Loucy (cell line): Measurements from ENCODE around the gene TTYH3.
"Not testable (repeated sequence)": the region's sequence is repeated elsewhere in the genome, so short reads cannot be mapped to it uniquely, and the experiment has no call there.

Experiments
- H2AFZ ChIP-seq: fragments of 200-600 bp; sonication (generic); 2 replicates; pipeline ENCODE4 v1.6.0; 2016; ENCODE audit warnings: antibody characterized with exemption, mild to moderate bottlenecking, low read length, moderate library complexity
- H3F3A ChIP-seq: fragments of 200-600 bp; 2 replicates; pipeline ENCODE4 v1.6.0; 2016; ENCODE audit warnings: antibody characterized with exemption, low read depth, mild to moderate bottlenecking
- H3K27me3 ChIP-seq: fragments of 200-600 bp; sonication (generic); 2 replicates; pipeline ENCODE4 v1.6.1; 2014; ENCODE audit warnings: low read length, mild to moderate bottlenecking; ENCODE audit not compliant: insufficient read depth, poor library complexity, severe bottlenecking
- H3K36me3 ChIP-seq: fragments of 200-600 bp; sonication (generic); 2 replicates; pipeline ENCODE4 v1.6.1; 2016; ENCODE audit warnings: low read length; ENCODE audit not compliant: insufficient read depth
- H3K4me1 ChIP-seq: fragments of 200-600 bp; sonication (generic); 2 replicates; pipeline ENCODE4 v1.5.1; 2014; ENCODE audit warnings: low read length, mild to moderate bottlenecking; ENCODE audit not compliant: insufficient read depth, poor library complexity, severe bottlenecking
- H3K4me2 ChIP-seq: fragments of 200-600 bp; sonication (generic); 2 replicates; pipeline ENCODE4 v1.6.0; 2014; ENCODE audit warnings: antibody characterized with exemption, low read length, low read depth, mild to moderate bottlenecking; ENCODE audit not compliant: poor library complexity, severe bottlenecking
- H3K4me3 ChIP-seq: fragments of 200-600 bp; sonication (generic); 2 replicates; pipeline ENCODE4 v1.5.1; 2014; ENCODE audit warnings: low read length, mild to moderate bottlenecking, mixed read lengths; ENCODE audit not compliant: poor library complexity, severe bottlenecking
- H3K79me2 ChIP-seq: fragments of 200-600 bp; sonication (generic); 2 replicates; pipeline ENCODE4 v1.6.1; 2014; ENCODE audit warnings: low read length; ENCODE audit not compliant: insufficient read depth
- H3K9ac ChIP-seq: fragments of 200-600 bp; sonication (generic); 2 replicates; pipeline ENCODE4 v1.6.0; 2014; ENCODE audit warnings: mild to moderate bottlenecking, low read depth, low read length, moderate library complexity; ENCODE audit not compliant: poor library complexity, severe bottlenecking
- H3K9me2 ChIP-seq: fragments of 200-600 bp; sonication (generic); replicated peaks from 2 replicates; pipeline ENCODE4 v1.6.1; 2016; ENCODE audit warnings: low read depth, low read length, mixed read lengths
- H3K9me3 ChIP-seq: fragments of 200-600 bp; sonication (generic); 2 replicates; pipeline ENCODE4 v1.6.1; 2014; ENCODE audit warnings: mild to moderate bottlenecking, antibody characterized with exemption, low read length, low read depth; ENCODE audit not compliant: insufficient read depth
- H4K20me1 ChIP-seq: fragments of 200-600 bp; sonication (generic); 2 replicates; pipeline ENCODE4 v1.6.0; 2014; ENCODE audit warnings: antibody characterized with exemption, low read length, mild to moderate bottlenecking; ENCODE audit not compliant: insufficient read depth, poor library complexity, severe bottlenecking
- EZH2phosphoT487 ChIP-seq: fragments of 200-600 bp; IDR thresholded peaks from 2 replicates; pipeline ENCODE4 v1.6.1; 2018; ENCODE audit warnings: antibody characterized with exemption, mild to moderate bottlenecking, moderate library complexity, borderline replicate concordance
- TF ChIP-seq, protein P1 (sequence below): fragments of 200-600 bp; sonication (generic); conservative IDR thresholded peaks from 2 replicates; pipeline ENCODE4 v1.5.1; 2014; ENCODE audit warnings: mild to moderate bottlenecking, antibody characterized with exemption, low read length

TTYH3 gene

DNA sequence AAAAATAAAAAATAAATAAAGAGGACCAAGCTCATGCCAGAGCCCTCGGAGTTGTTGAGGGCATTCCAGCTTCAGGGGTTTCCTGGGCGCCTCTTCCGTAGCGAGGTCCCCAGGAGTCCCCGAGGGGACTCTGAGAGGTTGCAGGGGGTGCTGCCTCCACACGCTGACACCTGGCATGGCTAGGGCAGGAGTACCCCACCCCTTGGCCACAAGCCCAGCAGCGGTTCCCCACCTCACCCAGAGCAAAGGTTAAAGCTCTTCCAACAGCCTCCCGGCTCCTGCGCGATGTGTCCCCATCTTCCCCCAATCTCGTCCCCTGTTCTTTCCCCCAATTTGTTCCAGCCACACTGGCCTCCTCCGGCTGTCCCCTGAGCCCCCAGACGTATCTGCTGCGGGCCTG, 60.8 kb downstream of the TTYH3 start:
- Histone ChIP-seq H3F3A (0 out of 2 replicates have a peak, but pooled peaks cover 3% of the 10 kb centered on the region), H3K4me1 (peaks cover 33% of the 10 kb centered on the region), H4K20me1 (no peaks in the 10 kb centered on the region), H3K36me3 (no peaks in the 10 kb centered on the region), H3K9me2 (no peaks in the 10 kb centered on the region), H2AFZ (no peak overlapping the region), H3K9me3 (no peaks in the 10 kb centered on the region), H3K9ac (no peak overlapping the region), H3K79me2 (no peaks in the 10 kb centered on the region), H3K4me3 (no peak overlapping the region), H3K27me3 (no peaks in the 10 kb centered on the region), H3K4me2 (no peak overlapping the region)
- TF ChIP-seq, protein P1, sequence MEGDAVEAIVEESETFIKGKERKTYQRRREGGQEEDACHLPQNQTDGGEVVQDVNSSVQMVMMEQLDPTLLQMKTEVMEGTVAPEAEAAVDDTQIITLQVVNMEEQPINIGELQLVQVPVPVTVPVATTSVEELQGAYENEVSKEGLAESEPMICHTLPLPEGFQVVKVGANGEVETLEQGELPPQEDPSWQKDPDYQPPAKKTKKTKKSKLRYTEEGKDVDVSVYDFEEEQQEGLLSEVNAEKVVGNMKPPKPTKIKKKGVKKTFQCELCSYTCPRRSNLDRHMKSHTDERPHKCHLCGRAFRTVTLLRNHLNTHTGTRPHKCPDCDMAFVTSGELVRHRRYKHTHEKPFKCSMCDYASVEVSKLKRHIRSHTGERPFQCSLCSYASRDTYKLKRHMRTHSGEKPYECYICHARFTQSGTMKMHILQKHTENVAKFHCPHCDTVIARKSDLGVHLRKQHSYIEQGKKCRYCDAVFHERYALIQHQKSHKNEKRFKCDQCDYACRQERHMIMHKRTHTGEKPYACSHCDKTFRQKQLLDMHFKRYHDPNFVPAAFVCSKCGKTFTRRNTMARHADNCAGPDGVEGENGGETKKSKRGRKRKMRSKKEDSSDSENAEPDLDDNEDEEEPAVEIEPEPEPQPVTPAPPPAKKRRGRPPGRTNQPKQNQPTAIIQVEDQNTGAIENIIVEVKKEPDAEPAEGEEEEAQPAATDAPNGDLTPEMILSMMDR: no peak
- no peak for TF ChIP-seq EZH2phosphoT487

DNA sequence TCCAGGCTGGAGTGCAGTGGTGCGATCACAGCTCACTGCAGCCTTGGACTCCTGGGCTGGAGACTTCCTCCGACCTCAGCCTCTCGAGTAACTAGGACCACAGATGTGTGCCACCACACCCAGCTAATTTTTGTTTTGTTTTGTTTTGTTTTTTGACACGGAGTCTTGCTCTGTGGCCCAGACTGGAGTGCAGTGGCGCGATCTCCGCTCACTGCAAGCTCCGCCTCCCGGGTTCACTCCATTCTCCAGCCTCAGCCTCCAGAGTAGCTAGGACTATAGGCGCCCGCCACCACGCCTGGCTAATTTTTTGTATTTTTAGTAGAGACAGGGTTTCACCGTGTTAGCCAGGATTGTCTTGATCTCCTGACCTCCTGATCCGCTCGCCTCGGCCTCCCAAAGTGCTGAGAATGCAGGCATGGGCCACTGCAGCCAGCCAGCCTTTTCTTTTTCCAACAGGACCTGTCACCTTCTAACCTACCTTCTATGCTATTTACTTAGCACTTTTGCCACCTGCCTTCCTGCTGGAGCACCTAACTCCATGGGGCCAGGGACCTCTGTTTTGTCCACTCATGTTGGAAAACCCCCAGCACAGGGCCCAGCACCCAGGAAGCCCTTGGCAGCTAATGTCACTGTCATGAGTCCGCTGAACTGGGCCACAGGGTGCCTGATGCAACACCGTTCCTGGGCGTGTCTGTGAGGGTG, 61.8 kb downstream of the TTYH3 start:
- not testable (repeated sequence) for H3K9ac ChIP-seq, H2AFZ ChIP-seq, H3K79me2 ChIP-seq, H3K9me2 ChIP-seq, H3K36me3 ChIP-seq, H3K9me3 ChIP-seq, H3K27me3 ChIP-seq, H4K20me1 ChIP-seq, H3K4me2 ChIP-seq, H3K4me3 ChIP-seq
- peaks cover 43% of the 10 kb centered on the region for H3K4me1 ChIP-seq
- peaks cover 13% of the 10 kb centered on the region for H3F3A ChIP-seq

DNA sequence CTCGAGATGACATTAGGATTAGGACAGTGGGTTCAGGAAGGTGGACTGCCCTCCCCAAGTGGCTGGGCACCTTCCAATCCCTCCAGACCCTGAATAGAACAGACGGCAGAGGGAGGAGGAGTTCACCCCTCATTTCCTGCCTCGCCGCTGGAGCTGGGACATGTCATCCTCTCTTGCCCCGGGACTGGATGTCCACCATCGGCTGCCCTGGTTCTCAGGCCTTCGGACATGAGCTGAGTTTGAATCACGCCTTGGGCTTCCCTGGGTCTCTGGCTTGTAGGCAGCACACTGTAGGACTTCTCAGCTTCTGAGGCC, 62.3 kb downstream of the TTYH3 start:
- not testable (repeated sequence) for H3K4me3 ChIP-seq, H3K9me2 ChIP-seq, H3K36me3 ChIP-seq, H3K27me3 ChIP-seq, H2AFZ ChIP-seq, H4K20me1 ChIP-seq, H3K4me2 ChIP-seq, H3K9me3 ChIP-seq, H3K79me2 ChIP-seq, H3K9ac ChIP-seq
- peaks cover 43% of the 10 kb centered on the region for H3K4me1 ChIP-seq
- H3F3A ChIP-seq: peaks cover 14% of the 10 kb centered on the region

DNA sequence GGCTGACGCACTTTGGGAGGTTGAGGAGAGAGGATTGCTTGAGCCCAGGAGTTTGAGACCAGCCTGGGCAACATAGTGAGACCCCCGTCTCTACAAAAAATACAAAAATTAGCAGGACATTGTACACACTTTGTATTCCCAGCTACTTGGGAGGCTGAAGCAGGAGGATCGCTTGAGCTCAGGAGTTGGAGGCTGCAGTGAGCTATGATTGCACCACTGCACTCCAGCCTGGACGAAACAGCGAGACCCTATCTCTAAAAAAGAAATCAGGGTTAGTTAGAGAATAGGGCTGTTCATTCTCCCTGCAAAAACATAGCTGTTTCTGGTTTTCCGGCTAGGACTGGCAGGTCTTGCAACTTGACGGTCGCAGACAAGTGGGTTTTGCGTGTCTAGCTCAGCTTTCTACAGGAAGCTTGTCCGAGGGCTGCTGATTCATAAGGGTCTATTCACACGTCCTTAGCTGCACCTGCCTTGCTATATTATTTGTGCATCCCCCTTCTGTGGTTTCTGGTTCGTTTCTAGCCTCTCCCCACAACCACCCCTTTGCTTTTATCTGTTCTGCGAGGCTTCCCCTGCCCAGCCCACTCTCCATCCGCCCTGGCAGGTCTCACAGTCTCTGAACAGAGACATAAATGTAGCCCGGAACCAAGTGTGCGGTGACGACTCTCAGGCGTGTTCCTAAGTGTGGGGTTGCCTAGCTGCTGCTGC, 66.9 kb downstream of the TTYH3 start:
- Histone ChIP-seq H3K9me3 (no peaks in the 10 kb centered on the region), H3K9me2 (no peaks in the 10 kb centered on the region), H3K79me2 (peaks cover 25% of the 10 kb centered on the region; the same call in 1 of the 2 replicates), H3F3A (peaks cover 20% of the 10 kb centered on the region), H3K36me3 (no peaks in the 10 kb centered on the region), H3K4me2 (peak overlapping the region; percentile 99), H3K4me3 (peak overlapping the region; percentile 70), H4K20me1 (no peaks in the 10 kb centered on the region), H2AFZ (no peak overlapping the region), H3K9ac (peak overlapping the region; percentile 93), H3K4me1 (peaks cover 65% of the 10 kb centered on the region), H3K27me3 (no peaks in the 10 kb centered on the region)
- TF ChIP-seq, protein P1: no peak
- no peak for TF ChIP-seq EZH2phosphoT487
